Mucosa of descending colon (tissue), 3 donors: ENCODE measurements around the gene MS4A18. TPM values are rescaled to one million over a fixed set of nuclear protein-coding genes. Genes with fewer than 3 reads are reported as not detected.

Experiments
- ATAC-seq: fragments of 200-7000 bp; cut with Tn5 transposase; one replicate; pipeline ENCODE4 v1.9.1; 2020; ENCODE audit warnings: mild to moderate bottlenecking, moderate library complexity
- DNase-seq, 3 donors: peaks; one replicate each; pipeline ENCODE4 v3.0.0-alpha.2; 2020
- H3K36me3 ChIP-seq: fragments of 200-600 bp; one replicate; pipeline ENCODE4 v1.8.0; 2021; ENCODE audit warnings: low read depth, mild to moderate bottlenecking
- H3K4me1 ChIP-seq: fragments of 200-600 bp; one replicate; pipeline ENCODE4 v1.8.0; 2021; ENCODE audit warnings: low read depth, mild to moderate bottlenecking
- H3K4me3 ChIP-seq: fragments of 200-600 bp; one replicate; pipeline ENCODE4 v1.8.0; 2021; ENCODE audit warnings: mild to moderate bottlenecking
- H3K9me3 ChIP-seq: fragments of 200-600 bp; one replicate; pipeline ENCODE4 v1.8.0; 2021; ENCODE audit warnings: mild to moderate bottlenecking
- CTCF ChIP-seq: fragments of 200-600 bp; IDR thresholded peaks from one replicate; pipeline ENCODE4 v1.8.0; 2022; ENCODE audit warnings: antibody characterized with exemption, mild to moderate bottlenecking
- intact Hi-C, 2 donors: fragments of 100-400 bp; cut with DNase I in 1 of 2; cut with micrococcal nuclease in 1 of 2; formaldehyde crosslinking; loops; one replicate each; pipeline versions ENCODE4 v1.11.0 to v1.11.1; 2022; cut with DNase I, micrococcal nuclease
- total RNA-seq, 3 donors: library from RNA; stranded (reverse); fragmentation: NEBNext Ultra II Directional in 2 of 3; extraction: Animal tissue kit (Norgen Biotek cat#: 25700) in 2 of 3; gene quantifications; one replicate each; pipeline versions ENCODE4 v1.2.1 to v1.2.4, GENCODE V29; 2021 to 2023
- donor health status: DM: no; HTN: no; CAD: no; lungs with moderate emphysema.
- donor health status: DM: no; HTN: no; CAD: no.
- donor health status: DM: no; HTN: yes; CAD: no.

MS4A18 gene
- total RNA-seq, 3 donors from 2014 or later = not detected

GRCh38 chr11:60762851-60763691, 38.6 kb downstream of the MS4A18 start:
- DNase-seq = no peak
- no peaks in the 10 kb centered on the region for H3K4me1 ChIP-seq
- ATAC-seq = peak; percentile 34
- no peak overlapping the region for H3K4me3 ChIP-seq
- intact Hi-C loops = no loop called here
- TF ChIP-seq CTCF = no peak
- H3K36me3 ChIP-seq = no peaks in the 10 kb centered on the region
- H3K9me3 ChIP-seq = no peaks in the 10 kb centered on the region

DNA sequence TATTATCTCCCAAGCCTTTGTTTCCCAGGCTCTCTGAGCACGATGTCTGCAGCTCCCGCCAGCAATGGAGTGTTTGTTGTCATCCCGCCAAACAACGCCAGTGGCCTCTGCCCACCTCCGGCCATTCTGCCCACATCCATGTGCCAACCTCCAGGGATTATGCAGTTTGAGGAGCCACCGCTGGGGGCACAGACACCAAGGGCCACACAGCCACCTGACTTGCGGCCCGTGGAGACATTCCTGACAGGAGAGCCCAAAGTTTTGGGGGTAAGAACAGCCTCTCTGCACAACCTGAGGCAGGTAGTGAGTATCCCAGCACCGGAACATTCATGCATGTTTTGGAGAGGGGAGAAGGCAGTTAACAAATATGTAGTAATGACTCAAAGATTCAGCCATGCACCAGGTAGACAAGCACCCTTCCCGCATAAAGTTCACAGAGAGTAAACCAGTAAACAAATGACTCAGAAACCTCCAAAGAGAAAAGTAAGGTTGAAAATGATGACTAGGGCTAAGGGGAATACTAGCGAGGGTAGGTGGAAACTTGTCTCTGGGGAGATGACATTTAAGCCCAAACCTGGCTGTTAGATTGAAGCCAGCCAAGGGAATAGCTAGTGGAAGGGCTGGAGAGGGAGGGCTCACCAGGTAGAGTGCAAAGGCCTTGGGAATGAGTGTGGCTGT, 39.3 kb downstream of the MS4A18 start:
- TF ChIP-seq CTCF = no peak
- DNase-seq = no peak
- ATAC-seq = no peak

DNA sequence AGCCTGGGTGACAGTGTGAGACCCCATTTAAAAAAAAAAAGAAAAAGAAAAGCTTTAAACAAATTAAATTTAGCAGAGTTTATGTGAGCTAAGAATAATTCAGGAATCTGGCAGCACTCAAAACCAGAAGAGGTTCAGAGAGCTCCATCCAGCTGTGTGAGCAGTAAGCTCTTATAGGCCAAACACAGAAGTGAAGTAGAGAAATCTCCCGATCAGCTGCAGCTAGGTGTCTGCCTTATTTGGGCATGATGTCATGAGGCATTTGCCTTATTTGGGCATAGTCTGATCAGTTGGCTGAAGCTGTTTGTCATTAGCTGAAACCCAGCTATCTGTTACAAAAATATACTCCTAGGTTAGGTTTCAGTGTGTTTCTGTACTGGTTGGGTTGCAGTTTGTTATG, 40.4 kb downstream of the MS4A18 start:
- Histone ChIP-seq H3K36me3 (no peaks in the 10 kb centered on the region), H3K9me3 (no peaks in the 10 kb centered on the region), H3K4me3 (no peak overlapping the region), H3K4me1 (no peaks in the 10 kb centered on the region)
- no peak for TF ChIP-seq CTCF
- intact Hi-C loops = no loop called here
- ATAC-seq = no peak
- DNase-seq = no peak

More for the DNA sequence above, 39.3 kb downstream of the MS4A18 start:
- H3K36me3 ChIP-seq = no peaks in the 10 kb centered on the region
- intact Hi-C loops = no loop called here
- H3K4me3 ChIP-seq = no peak overlapping the region
- no peaks in the 10 kb centered on the region for H3K9me3 ChIP-seq
- H3K4me1 ChIP-seq = no peaks in the 10 kb centered on the region

DNA sequence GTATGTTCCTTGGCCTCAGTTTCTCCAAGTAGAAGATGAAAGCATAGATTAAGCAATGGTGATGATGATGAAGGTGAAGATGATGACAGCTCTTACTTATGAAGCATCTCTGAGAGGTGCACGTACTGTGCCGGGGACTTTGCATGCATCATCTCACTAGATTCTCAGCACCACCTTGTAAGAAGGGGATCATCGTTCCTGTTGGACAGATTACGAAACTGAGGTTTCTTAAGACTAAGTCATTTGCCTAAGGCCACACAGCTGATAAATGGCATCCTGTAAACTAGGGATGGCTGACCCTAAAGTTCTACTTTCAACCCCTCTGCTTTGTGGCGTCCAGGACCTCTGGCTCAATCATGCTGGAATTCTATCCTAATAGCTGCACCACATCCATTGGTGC, 40.8 kb downstream of the MS4A18 start:
- ATAC-seq = no peak
- H3K4me1 ChIP-seq = no peaks in the 10 kb centered on the region
- no peak for TF ChIP-seq CTCF
- no peak overlapping the region for H3K4me3 ChIP-seq
- intact Hi-C loops = no loop called here
- no peaks in the 10 kb centered on the region for H3K9me3 ChIP-seq
- no peak for DNase-seq
- H3K36me3 ChIP-seq = no peaks in the 10 kb centered on the region

GRCh38 chr11:60766547-60766946, 42.0 kb downstream of the MS4A18 start:
- no peaks in the 10 kb centered on the region for H3K4me1 ChIP-seq
- no peaks in the 10 kb centered on the region for H3K9me3 ChIP-seq
- ATAC-seq (no peak), DNase-seq (no peak)
- TF ChIP-seq CTCF = no peak
- H3K36me3 ChIP-seq = no peaks in the 10 kb centered on the region
- H3K4me3 ChIP-seq = no peak overlapping the region
- intact Hi-C loops = no loop called here
